DOHH2 (cell line): ENCODE results near the gene TMEM38B.

Experiments used
- H3F3A ChIP-seq: fragments of 200-600 bp; sonication (generic), shearing (Covaris generic); 2 replicates; pipeline ENCODE4 v1.6.0; 2016; ENCODE audit warnings: antibody characterized with exemption, mild to moderate bottlenecking; ENCODE audit not compliant: control insufficient read depth, insufficient read depth
- H3K27ac ChIP-seq: fragments of 200-600 bp; sonication (generic); 2 replicates; pipeline ENCODE4 v1.5.1; 2014; ENCODE audit warnings: low read depth, mild to moderate bottlenecking, low read length, moderate library complexity
- H3K27me3 ChIP-seq: fragments of 200-600 bp; sonication (generic); 2 replicates; pipeline ENCODE4 v1.6.1; 2014; ENCODE audit warnings: mild to moderate bottlenecking, low read length, mixed read lengths; ENCODE audit not compliant: control insufficient read depth
- H3K36me3 ChIP-seq: fragments of 200-600 bp; sonication (generic); 2 replicates; pipeline ENCODE4 v1.6.1; 2014; ENCODE audit warnings: mild to moderate bottlenecking, low read length, moderate library complexity, mixed read lengths; ENCODE audit not compliant: control insufficient read depth
- H3K4me1 ChIP-seq: fragments of 200-600 bp; sonication (generic); 2 replicates; pipeline ENCODE4 v1.6.1; 2014; ENCODE audit warnings: mild to moderate bottlenecking, low read length, mixed read lengths; ENCODE audit not compliant: control insufficient read depth
- H3K4me2 ChIP-seq: fragments of 200-600 bp; sonication (generic); 2 replicates; pipeline ENCODE4 v1.6.0; 2014; ENCODE audit warnings: mild to moderate bottlenecking, low read length, moderate library complexity
- H3K4me3 ChIP-seq: fragments of 200-600 bp; sonication (generic); 2 replicates; pipeline ENCODE4 v1.5.1; 2014; ENCODE audit warnings: mild to moderate bottlenecking, low read length, mixed read lengths
- H3K79me2 ChIP-seq: fragments of 200-600 bp; sonication (generic); 2 replicates; pipeline ENCODE4 v1.6.1; 2014; ENCODE audit warnings: mild to moderate bottlenecking, low read length, mixed read lengths; ENCODE audit not compliant: control insufficient read depth
- H3K9me2 ChIP-seq: fragments of 200-600 bp; sonication (generic); replicated peaks from 2 replicates; pipeline ENCODE4 v1.6.1; 2014; ENCODE audit warnings: mild to moderate bottlenecking, low read length, mixed read lengths; ENCODE audit not compliant: control insufficient read depth
- H3K9me3 ChIP-seq: fragments of 200-600 bp; sonication (generic); 2 replicates; pipeline ENCODE4 v1.6.1; 2014; ENCODE audit warnings: antibody characterized with exemption, low read length, mixed read lengths; ENCODE audit not compliant: control insufficient read depth, insufficient read depth
- H4K20me1 ChIP-seq: fragments of 200-600 bp; sonication (generic); 2 replicates; pipeline ENCODE4 v1.6.0; 2014; ENCODE audit warnings: low read depth, mild to moderate bottlenecking, antibody characterized with exemption, low read length, moderate library complexity; ENCODE audit not compliant: control insufficient read depth, insufficient read depth
- CTCF ChIP-seq: fragments of 200-600 bp; sonication (generic); IDR thresholded peaks from one replicate; pipeline ENCODE4 v1.5.1; 2014; ENCODE audit warnings: antibody characterized with exemption, mild to moderate bottlenecking, low read depth, low read length; ENCODE audit not compliant: poor library complexity, severe bottlenecking
- EZH2phosphoT487 ChIP-seq: fragments of 200-600 bp; sonication (generic); IDR thresholded peaks from 2 replicates; pipeline ENCODE4 v1.6.1; 2017; ENCODE audit warnings: borderline replicate concordance, mild to moderate bottlenecking, antibody characterized with exemption, low read length, moderate library complexity, mixed read lengths

The TMEM38B gene

GRCh38 chr9:105693435-105694189 lies 729 bp upstream of the TMEM38B start:
- peaks cover 19% of the 10 kb centered on the region for H3K4me1 ChIP-seq
- no peaks in the 10 kb centered on the region for H3K36me3 ChIP-seq
- H3K4me3 ChIP-seq: peak overlapping the region; percentile 87
- H3K79me2 ChIP-seq: peaks cover 35% of the 10 kb centered on the region
- H3K4me2 ChIP-seq: peak overlapping the region; percentile 98
- H4K20me1 ChIP-seq: no peaks in the 10 kb centered on the region
- H3K9me2 ChIP-seq: no peaks in the 10 kb centered on the region
- no peak for TF ChIP-seq CTCF
- no peak for TF ChIP-seq EZH2phosphoT487
- H3F3A ChIP-seq: no peaks in the 10 kb centered on the region
- no peaks in the 10 kb centered on the region for H3K9me3 ChIP-seq
- H3K27ac ChIP-seq: no peak overlapping the region
- H3K27me3 ChIP-seq: 0 out of 2 replicates have a peak, but pooled peaks cover 4% of the 10 kb centered on the region

GRCh38 chr9:105694848-105695581 lies 674 bp downstream of the TMEM38B start:
- H3K27me3 ChIP-seq: 0 out of 2 replicates have a peak, but pooled peaks cover 4% of the 10 kb centered on the region
- no peaks in the 10 kb centered on the region for H3F3A ChIP-seq
- H3K9me2 ChIP-seq: no peaks in the 10 kb centered on the region
- no peaks in the 10 kb centered on the region for H3K36me3 ChIP-seq
- no peak overlapping the region for H3K27ac ChIP-seq
- H4K20me1 ChIP-seq: no peaks in the 10 kb centered on the region
- H3K4me3 ChIP-seq: peak overlapping the region; percentile 87
- peak overlapping the region; percentile 98 for H3K4me2 ChIP-seq
- peaks cover 26% of the 10 kb centered on the region for H3K4me1 ChIP-seq
- H3K79me2 ChIP-seq: peaks cover 49% of the 10 kb centered on the region
- TF ChIP-seq EZH2phosphoT487 (no peak), CTCF (peak; percentile 10)
- no peaks in the 10 kb centered on the region for H3K9me3 ChIP-seq

- Histone ChIP-seq H3K36me3 (no peaks in the 10 kb centered on the region), H3K27ac (no peak overlapping the region), H3K9me2 (no peaks in the 10 kb centered on the region), H3K9me3 (no peaks in the 10 kb centered on the region), H3K79me2 (peaks cover 62% of the 10 kb centered on the region), H4K20me1 (no peaks in the 10 kb centered on the region), H3K27me3 (0 out of 2 replicates have a peak, but pooled peaks cover 4% of the 10 kb centered on the region), H3F3A (no peaks in the 10 kb centered on the region), H3K4me1 (peaks cover 39% of the 10 kb centered on the region), H3K4me2 (peak overlapping the region; percentile 98; the same call in 1 of the 2 replicates), H3K4me3 (no peak overlapping the region)
- TF ChIP-seq CTCF (no peak), EZH2phosphoT487 (no peak)
These were observed 2.0 kb downstream of the TMEM38B start for GRCh38 chr9:105696219-105696793.
